Neural progenitor cell (in vitro differentiated cells): ENCODE data around the gene SCGB3A1.

Experiments used
- CTCF ChIP-seq: fragments of 200-600 bp; sonication (generic); IDR thresholded peaks from 2 replicates; pipeline ENCODE4 v1.5.1; 2017; ENCODE audit warnings: antibody characterized with exemption, mild to moderate bottlenecking
- EZH2 ChIP-seq: fragments of 200-600 bp; sonication (generic); IDR thresholded peaks from 2 replicates; pipeline ENCODE4 v1.6.1; 2017; ENCODE audit warnings: antibody characterized with exemption, mild to moderate bottlenecking, moderate library complexity

DNA sequence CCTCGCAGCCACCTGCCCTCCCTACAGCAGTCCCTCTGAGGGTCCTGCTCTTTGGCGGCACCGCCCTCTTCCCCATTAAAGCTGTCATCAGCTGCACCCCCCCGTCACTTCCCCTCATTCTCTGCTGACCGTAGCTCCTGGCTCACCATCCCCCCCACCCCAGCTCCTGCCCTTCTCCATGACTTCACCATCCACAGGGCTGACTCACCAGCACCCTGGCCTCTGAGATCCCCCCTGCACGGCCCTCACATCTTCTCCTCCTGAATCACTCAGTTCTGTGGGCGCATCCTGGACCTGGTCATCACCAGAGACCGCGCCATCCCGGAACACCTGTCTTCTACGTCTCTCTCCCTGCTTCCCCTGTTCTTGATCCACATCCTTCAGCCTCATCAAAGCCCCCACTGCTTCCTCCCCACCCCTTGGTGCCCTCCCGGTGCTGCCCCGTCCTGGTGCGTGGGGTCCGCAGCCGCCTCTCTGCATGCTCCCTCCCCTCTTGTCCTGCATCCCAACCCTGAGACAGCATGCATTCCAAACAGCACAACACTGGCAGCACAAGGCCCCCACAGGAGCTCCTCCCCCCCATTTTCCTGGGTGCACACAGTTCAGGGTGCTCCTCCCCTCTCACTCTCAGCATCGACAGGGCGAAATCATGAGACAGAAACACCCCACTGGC is 45.2 kb upstream of the SCGB3A1 start:
- TF ChIP-seq CTCF, result no peak
- no peak for TF ChIP-seq EZH2
